Nephron progenitor cell (in vitro differentiated cells): ENCODE measurements around the gene PLOD3.

Experiments
- DNase-seq: peaks from one replicate; pipeline ENCODE4 v3.0.0; 2021
- H3K27ac Mint-ChIP-seq: 2 replicates; pipeline ENCODE4 v1.8.0; 2021; ENCODE audit warnings: mild to moderate bottlenecking, moderate library complexity, mixed read lengths
- H3K27me3 Mint-ChIP-seq: 2 replicates; pipeline ENCODE4 v1.8.0; 2021; ENCODE audit warnings: mild to moderate bottlenecking, low read depth, mixed read lengths; ENCODE audit not compliant: poor library complexity
- H3K36me3 Mint-ChIP-seq: 2 replicates; pipeline ENCODE4 v1.8.0; 2021; ENCODE audit warnings: low read depth, mixed read lengths
- H3K4me1 Mint-ChIP-seq: 2 replicates; pipeline ENCODE4 v1.8.0; 2021; ENCODE audit warnings: mixed read lengths
- H3K4me3 Mint-ChIP-seq: 2 replicates; pipeline ENCODE4 v1.8.0; 2021; ENCODE audit warnings: mild to moderate bottlenecking, moderate library complexity, mixed read lengths
- H3K9me3 Mint-ChIP-seq: 2 replicates; pipeline ENCODE4 v1.8.0; 2021; ENCODE audit warnings: mild to moderate bottlenecking, moderate library complexity, mixed read lengths
- CTCF ChIP-seq: fragments of 200-600 bp; sonication (generic); IDR thresholded peaks from 2 replicates; pipeline ENCODE4 v1.5.0; 2021; ENCODE audit warnings: antibody characterized with exemption

PLOD3 gene

GRCh38 chr7:101225650-101226049, 8.3 kb upstream of the PLOD3 start:
- Mint-ChIP-seq H3K27me3 (no peaks in the 10 kb centered on the region), H3K27ac (no peak overlapping the region), H3K9me3 (no peaks in the 10 kb centered on the region), H3K36me3 (peaks cover 48% of the 10 kb centered on the region), H3K4me3 (no peak overlapping the region), H3K4me1 (peaks cover 19% of the 10 kb centered on the region)
- no peak for DNase-seq
- TF ChIP-seq CTCF: no peak

- Mint-ChIP-seq H3K27ac (no peak overlapping the region), H3K27me3 (no peaks in the 10 kb centered on the region), H3K4me1 (peaks cover 30% of the 10 kb centered on the region), H3K4me3 (no peak overlapping the region), H3K9me3 (no peaks in the 10 kb centered on the region), H3K36me3 (peaks cover 43% of the 10 kb centered on the region)
- no peak for TF ChIP-seq CTCF
- DNase-seq: no peak
Observed at GRCh38 chr7:101223528-101223927, 6.1 kb upstream of the PLOD3 start.

GRCh38 chr7:101222275-101222830, 5.0 kb upstream of the PLOD3 start:
- H3K9me3 Mint-ChIP-seq: no peaks in the 10 kb centered on the region
- H3K36me3 Mint-ChIP-seq: peaks cover 40% of the 10 kb centered on the region
- H3K4me3 Mint-ChIP-seq: no peak overlapping the region
- peaks cover 36% of the 10 kb centered on the region for H3K4me1 Mint-ChIP-seq
- H3K27me3 Mint-ChIP-seq: peaks cover 3% of the 10 kb centered on the region
- no peak for DNase-seq
- TF ChIP-seq CTCF: no peak
- peak overlapping the region; percentile 80 for H3K27ac Mint-ChIP-seq

- no peaks in the 10 kb centered on the region for H3K9me3 Mint-ChIP-seq
- H3K27ac Mint-ChIP-seq: no peak overlapping the region
- DNase-seq: no peak
- peaks cover 3% of the 10 kb centered on the region for H3K27me3 Mint-ChIP-seq
- peaks cover 35% of the 10 kb centered on the region for H3K36me3 Mint-ChIP-seq
- H3K4me3 Mint-ChIP-seq: peak overlapping the region; percentile 6
- TF ChIP-seq CTCF: no peak
- peaks cover 51% of the 10 kb centered on the region for H3K4me1 Mint-ChIP-seq
Observed at GRCh38 chr7:101220295-101220694, 2.9 kb upstream of the PLOD3 start.

GRCh38 chr7:101218236-101219125, 1.1 kb upstream of the PLOD3 start:
- peaks cover 24% of the 10 kb centered on the region for H3K36me3 Mint-ChIP-seq
- no peaks in the 10 kb centered on the region for H3K9me3 Mint-ChIP-seq
- peaks cover 3% of the 10 kb centered on the region for H3K27me3 Mint-ChIP-seq
- no peak for TF ChIP-seq CTCF
- peaks cover 51% of the 10 kb centered on the region for H3K4me1 Mint-ChIP-seq
- DNase-seq: no peak
- H3K27ac Mint-ChIP-seq: peak overlapping the region; percentile 97
- peak overlapping the region; percentile 97 for H3K4me3 Mint-ChIP-seq
